Skin of body (tissue), 2 donors: ENCODE results near the gene UBASH3B. TPM values are rescaled to one million over a fixed set of nuclear protein-coding genes. Genes with fewer than 3 reads are reported as not detected.
"Not testable (repeated sequence)": the region's sequence is repeated elsewhere in the genome, so short reads cannot be mapped to it uniquely, and the experiment has no call there.

ENCODE experiments used
- DNase-seq: peaks from one replicate; lab custom pipeline; 2025; lab: John Stamatoyannopoulos, UW
- total RNA-seq: library from RNA; depleted of rRNA; stranded (reverse); fragments of >200 nt; gene quantifications from one replicate; pipeline ENCODE4 v1.2.3, GENCODE V29; 2014

Gene UBASH3B
- total RNA-seq, 1 donor from 2014 or later = 3.8 TPM

DNA sequence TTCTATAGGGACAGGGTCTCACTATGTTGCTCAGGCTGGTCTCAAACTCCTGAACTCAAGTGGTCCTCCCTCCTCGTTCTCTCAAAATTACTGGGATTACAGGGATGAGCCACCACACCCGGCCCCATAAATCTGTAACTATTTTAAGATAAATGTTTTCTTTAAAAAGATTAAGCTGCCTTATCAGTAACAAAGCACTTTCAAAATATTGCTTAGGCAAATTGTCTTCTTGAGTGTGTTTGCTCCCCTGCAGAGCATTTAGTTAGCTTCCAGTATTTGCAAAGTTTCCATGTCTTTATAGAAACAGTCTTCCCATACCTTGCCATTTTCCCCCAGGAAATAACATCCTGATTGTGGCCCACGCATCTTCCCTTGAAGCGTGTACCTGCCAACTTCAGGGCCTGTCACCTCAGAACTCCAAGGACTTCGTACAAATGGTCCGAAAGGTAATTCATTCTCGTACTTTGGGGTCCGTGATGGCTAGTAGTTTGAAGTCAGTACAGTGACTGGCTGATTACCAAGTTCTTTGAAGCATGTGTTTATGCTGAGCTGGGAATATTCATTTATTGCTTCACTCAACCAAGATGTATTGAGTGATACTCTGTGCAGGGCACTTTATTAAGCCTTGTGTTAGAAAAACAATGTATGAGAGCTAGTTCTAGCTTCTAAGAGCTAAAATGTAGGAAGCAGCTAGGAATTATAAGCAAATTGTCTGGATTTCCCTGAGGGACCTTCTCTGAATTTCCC is 152.4 kb downstream of the UBASH3B start:
- DNase-seq = no peak

DNA sequence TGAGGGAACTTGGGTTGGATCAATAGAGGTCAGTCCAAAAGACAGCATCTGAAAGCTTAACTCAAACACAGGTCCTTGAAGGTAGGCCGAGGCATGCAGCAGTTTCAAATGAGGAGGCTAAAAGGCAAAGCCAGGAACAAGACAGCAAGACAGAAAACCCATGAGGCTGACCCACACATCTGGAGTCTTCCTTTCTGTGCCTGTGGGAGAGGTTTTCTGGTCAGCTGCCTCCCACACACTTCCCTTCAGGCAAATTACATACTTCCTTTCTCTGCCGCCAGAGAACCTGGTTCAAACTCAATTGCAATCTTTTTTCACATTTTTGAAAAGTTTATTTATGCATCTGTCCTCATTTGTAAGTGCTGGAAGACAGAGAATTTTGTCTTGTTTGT is 153.0 kb downstream of the UBASH3B start:
- DNase-seq = peak; percentile 44

DNA sequence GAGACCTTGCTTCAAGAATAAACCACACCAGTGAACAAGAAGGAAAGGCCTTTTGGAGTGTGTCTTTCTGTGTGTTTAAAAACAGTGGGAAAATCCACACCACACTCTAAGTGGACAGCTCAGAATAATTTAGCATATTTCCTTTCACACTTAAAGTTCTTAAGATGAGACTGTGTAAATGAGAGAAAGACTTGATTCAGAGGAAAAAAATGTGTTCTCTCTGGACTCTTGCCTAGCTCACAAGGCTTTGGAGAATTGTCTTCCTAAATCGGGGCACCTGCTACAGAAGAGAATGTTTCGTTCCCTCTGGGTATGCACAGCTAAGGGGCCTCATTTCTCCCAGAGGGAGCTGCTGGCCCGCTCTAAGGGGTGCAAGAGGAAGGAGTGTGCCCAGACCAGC is 154.3 kb downstream of the UBASH3B start:
- DNase-seq = no peak

DNA sequence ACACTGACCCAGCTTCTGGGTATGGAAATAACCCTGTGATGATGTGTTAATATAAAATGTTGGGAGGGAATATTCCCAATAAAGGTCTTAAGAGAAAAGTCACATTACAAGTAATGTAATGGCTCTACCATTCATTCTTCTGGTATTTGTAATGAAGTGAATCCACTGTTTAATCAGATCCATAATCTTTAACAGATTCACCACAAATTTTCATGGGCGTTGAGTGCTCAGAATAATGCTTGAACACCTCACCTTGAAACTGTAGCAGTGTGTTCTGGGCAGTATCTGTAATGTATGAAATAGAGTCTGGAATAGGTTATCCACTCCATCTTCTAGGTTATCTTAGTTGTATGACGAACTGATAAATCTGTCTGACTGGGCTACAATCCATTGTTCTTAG is 156.2 kb downstream of the UBASH3B start:
- DNase-seq = no peak

DNA sequence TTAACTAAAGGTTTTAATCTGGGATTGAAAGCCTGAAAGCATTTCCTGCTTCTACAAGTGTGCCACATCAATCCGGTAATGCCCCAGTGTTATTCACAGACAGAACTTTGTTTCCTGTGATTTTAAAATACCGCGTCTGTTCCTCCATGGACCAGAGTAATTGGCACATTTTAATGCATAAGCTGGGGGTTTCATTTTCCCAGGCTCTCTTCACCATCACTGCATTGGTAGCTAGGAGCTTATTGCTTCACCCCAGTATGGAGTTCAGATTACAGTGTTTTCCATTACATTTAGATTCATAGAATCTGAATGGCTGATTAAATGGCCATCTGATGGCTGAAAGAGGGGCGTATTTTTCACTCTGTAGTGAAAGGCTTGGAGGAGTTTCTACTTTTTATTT is 157.1 kb downstream of the UBASH3B start:
- DNase-seq = no peak

DNA sequence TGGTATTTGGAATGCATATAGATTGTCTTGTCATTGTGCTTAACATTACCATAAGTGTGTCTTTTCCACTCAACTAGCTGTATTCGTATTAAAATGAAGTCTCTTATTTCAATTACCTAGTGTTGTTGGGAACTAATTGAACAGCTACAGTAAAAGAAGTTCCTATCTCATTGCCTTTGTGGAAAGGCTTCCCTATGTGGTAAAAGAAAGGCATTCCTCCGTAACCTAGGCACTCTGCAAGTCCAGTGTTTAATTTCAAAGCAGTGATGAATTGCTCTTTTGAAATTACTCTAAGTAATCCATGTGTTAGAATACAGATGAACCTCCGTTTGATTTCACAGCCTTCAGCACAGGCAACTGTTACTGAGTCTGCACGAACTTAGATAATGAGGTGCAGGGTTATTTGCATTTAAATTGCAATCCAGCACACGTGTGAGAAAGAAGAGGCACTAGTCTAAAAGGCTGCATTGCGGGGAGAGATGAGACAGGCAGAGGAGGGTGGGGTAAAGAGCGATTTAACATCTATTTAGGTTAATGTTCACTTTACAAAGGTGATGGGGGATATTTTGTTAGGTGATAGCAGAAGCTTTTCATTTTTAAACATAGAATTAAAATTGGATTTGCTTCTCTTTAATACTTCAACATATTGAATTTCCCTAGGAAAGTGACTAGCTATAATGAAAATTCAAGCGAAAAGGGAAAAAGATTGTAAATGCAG is 157.8 kb downstream of the UBASH3B start:
- DNase-seq = no peak

DNA sequence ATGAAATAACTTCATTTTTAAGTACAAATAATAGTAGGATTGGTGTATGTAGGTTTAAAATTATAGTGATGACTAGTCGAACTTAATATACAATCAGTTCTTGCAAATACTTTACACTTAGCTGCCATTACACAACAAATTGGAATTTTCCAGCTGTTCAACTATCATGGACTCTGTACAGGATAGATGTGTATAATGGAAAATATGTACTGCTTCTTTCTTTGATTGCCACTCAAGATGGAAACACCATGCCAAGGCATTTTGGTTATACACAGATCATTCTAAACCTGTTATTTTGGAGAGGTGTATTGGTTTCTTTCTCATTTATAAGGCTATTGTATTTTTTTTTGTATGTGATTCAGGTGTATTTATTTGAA is 158.4 kb downstream of the UBASH3B start:
- no peak for DNase-seq

DNA sequence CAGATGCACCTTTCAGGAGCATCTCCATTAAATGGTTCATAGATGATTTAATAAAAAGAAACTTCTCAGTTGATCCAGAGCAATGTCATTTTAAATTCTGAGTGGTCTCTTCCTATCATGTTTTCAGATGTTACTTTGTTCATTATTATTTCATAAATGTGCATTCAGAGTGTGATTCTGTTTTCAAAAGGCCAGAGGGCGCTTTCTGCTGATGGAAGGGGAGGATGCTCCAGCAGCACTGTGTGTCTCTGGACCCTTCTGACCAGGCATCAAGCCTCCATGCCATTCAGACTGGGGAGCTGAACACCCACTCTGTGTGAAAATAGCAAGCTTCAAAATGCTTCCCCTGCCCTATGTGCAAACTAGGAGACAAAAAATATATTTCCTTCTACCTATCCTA is 158.9 kb downstream of the UBASH3B start:
- no peak for DNase-seq

DNA sequence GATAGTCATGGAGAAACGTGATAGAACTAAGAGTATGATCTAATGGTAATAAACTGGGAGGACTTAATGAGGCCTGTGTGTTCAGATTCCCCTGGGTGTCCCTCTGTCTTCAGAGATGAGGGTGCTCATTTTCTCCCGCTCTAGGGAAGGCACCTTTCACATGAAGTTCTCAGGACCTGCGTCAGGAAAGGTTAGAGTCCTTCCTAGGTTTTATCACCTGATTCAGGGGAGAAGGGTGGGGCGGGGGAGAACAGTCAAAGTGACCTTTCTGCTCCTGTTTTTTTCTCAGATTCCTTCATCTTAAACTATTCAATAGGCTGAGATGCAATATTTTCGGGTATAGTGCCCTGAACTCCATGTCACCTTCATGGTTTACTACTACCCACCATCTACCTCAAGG is 160.4 kb downstream of the UBASH3B start:
- DNase-seq = no peak

DNA sequence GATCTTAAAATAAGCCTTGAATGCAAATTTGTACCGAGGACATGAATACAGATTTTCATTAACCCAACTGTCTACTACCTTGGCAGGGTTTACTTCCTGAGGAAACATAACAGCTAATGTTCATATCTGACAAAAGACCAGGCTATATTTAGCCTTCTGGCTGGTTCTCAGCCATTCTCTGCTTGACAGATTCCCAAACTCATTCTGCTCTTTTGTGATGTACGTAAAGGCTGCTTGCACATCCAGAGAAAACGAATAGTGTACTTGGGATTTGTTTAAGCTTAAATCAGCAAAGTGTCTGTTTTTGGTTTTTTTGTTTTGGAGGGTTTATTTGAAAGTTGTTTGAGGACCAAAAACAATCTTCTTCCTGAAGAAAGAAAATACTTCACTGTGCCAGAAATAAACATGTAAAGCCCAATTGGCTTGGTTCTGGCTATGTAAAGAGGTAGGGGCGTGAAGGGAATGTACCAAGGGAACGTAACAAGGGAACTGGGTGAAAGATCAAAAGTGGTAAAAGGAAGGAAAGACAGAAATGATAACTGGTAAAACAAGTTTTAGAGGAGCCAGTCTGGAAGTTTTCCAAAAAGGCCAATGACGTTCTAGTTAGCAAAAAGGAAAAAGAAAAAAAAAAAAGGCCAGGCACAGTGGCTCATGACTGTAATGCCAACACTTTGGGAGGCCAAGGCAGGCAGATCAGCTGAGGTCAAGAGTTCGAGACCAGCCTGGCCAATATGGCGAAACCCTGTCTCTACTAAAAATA is 161.4 kb downstream of the UBASH3B start:
- peak; percentile 19 for DNase-seq

DNA sequence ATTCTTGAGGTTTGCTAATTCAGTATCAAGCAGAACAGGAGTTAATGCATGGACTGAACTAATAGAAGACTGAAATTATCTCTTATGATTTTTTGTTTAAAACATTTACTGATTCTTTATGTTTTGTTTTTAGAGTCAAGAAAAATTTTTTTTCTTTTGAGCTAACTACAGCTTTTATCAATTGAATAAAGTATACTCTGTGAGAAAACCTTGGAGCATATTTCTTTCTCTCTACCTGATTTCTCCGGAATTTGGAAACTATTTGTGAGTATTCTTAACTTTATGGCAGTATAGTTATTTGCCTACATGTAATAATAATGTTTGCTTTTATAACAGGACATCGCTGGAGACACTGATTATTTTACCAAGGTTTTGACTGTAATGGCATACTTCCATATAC is 164.6 kb downstream of the UBASH3B start:
- DNase-seq = no peak

DNA sequence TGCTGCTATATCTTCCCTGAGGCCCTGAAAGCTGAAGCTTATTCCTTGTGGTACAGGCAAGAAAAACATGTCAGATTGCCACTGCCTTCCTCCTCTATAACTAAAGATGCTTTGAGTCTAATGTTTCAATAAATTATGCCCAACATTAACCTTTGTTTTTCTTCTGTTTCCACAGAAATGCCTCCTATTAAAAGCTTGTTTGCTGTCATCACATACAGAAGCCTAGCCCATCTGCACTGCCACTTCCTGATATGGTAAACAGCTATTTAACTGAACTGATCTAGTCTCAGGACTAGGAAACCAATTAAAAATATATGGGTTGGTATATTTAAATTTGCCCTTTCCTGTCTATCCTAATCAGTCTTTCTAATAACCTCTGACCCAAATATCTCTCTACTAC is 165.6 kb downstream of the UBASH3B start:
- no peak for DNase-seq

DNA sequence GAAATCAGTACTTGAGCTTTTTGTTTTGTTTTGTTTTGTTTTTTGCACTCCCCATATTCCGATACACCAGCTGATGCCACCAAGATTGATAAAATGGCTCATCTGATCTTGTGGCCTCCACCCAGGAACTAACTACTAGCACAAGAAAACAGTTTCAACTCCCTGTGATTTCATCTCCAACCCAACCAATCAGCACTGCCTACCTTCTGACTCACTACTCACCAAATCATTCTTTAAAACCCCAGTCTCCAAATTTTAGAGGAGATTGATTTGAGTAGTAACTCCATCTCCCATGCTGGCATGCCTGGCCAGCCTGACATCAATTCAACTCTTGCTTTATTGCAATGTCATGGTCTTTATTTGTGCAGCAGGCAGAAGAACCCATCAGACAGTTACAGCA is 166.7 kb downstream of the UBASH3B start:
- no peak for DNase-seq

DNA sequence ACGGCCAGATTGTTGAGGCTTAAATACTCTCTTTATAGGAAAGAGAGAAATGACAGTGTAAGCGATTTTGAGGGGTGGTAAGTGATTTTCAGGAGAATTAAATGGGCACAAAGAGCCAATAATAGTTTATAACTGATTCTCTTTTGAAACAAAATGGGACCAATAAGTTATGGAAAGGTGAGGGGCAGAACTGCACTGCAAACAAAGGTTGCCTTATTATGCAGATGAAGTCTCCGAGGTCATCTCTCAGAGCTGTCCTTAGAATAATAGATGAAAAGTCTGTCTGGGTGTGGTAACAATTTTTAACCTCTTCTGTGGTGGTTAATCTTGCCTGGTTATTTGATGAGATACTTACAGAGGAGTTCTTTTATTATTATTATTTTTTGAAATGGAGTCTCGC is 168.0 kb downstream of the UBASH3B start:
- DNase-seq = no peak

DNA sequence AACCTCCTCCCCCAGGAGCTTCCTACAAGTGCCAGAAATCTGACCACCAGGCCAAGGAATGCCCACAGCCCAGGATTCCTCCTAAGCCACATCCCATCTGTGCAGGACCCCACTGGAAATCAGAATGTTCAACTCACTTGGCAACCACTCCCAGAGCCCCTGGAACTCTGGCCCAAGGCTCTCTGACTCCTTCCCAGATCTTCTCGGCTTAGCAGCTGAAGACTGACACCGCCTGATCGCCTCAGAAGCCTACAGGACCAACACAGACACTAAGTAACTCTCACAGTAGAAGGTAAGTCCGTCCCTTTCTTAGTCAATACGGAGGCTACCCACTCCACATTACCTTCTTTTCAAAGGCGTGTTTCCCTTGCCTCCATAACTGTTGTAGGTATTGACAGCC is 173.8 kb downstream of the UBASH3B start:
- DNase-seq = not testable (repeated sequence)

DNA sequence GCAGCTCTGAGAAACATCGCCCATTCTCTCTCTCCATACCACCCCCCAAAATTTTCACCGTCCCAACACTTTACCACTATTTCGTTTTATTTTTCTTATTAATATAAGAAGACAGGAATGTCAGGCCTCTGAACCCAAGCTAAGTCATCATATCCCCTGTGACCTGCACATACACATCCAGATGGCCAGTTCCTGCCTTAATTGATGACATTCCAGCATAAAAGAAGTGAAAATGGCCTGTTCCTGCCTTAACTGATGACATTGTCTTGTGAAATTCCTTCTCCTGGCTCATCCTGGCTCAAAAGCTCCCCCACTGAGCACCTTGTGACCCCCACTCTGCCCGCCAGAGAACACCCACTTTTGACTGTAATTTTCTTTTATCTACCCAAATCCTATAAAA is 176.8 kb downstream of the UBASH3B start:
- DNase-seq = not testable (repeated sequence)

DNA sequence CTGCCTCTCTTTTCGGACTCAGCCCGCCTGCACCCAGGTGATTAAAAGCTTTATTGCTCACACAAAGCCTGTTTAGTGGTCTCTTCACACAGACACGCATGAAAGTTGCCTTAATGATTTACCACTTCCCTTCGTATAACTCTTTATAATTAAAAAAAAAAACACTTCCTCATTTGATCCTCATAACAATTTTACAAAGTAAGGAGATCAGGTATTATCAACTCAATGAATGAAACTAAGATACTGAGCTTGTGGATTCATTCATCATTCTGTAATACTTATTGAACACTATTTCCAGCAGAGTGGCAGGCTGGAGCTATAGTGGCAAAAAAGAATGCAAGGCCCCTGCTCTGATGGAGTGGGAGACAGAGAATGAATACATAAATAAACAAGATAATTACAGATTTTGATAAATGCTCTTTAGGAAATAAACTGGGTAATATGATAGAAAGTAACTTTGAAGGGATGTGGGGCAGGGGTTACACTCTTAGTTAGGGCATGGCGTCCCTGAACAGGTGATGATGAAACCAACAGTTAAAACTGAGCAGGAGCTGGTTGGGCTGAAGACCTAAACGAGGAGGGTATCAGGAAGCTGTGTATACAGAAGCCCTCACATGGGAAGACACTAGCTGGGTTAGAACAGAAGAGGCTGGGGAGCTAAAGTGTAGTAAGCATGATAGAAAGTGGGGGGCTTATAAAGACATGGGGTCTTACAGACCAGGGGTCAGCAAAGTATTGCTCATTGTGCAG is 177.4 kb downstream of the UBASH3B start:
- no peak for DNase-seq

DNA sequence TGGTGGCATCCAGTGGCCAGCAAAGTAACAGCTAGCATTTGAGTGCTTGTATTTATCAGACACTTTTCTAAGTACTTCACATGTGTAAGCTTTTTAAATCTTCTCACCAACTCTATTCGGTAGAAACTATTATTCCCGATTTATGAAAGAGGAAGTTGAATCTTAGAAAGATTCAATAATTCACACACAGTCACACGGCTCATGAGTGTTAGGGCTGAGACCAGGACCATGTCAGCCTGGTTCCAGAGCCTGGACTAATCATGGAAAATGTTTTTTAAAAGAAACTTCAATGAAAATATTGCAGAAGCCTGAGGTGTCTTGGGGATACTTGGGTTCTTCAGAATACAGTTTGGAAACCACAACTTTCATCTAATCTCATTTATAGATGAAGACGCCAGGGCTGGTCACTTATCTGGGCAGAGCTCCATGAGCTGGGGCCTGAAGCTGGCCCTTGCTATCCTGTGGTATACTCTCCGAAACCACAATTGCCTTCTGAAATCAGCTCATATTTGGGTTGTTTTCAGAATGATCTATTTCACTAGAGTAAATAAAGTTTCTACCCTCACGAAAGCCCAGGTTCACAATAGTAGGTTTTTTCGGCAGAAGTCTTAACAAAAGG is 178.4 kb downstream of the UBASH3B start:
- no peak for DNase-seq

DNA sequence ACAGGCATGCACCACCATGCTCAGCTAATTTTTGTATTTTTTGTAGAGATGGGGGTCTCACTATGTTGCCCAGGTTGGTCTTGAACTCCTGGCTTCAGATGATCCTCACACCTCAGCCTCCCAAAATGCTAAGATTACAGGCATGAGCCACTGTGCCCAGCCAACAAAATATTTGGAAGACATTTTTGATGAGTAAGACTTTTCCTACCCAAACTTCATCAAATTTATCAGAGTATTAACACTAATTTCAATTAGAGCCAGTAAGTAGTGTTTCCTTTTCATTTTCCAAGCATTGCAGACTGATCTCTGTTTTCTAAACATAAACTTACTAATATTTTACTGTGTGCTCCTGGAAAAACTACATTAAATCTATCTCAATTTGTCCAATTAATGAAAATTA is 181.4 kb downstream of the UBASH3B start:
- DNase-seq = no peak

DNA sequence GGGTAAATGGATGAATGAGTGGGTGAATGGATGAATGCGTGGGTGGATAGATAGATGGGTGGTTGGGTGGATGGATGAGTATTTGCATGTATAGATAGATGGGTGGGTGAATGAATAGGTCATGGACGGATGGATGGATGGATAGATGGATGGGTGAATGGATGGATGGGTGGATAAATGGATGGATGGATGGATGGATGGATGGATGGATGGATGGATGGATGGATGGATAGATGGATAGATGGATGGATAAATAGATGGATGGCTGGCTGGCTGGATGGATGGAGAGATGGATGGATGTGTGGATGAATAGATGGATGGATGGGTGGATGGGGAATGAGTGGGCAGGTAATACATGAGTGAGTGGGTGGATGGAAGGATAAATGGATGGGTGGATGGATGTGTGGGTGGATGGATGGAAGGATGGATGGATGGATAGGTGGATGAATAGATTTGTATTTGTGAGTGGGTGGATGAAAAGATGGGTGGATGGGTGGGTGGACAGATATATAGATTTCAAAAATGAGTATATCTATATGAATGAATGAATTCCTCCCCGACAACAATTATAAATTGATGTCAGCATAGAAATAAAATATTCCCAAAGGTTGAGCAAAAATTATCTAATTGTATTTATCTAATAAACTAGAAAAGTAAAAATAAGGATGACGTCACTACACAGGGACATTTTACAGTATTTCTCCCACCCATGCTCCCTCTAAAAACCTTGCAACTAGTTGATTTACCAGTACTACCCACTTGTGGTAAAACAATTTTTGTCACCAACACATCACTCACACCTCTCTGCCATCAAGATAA is 182.2 kb downstream of the UBASH3B start:
- no peak for DNase-seq
